ENCODE results near the gene CEP112. TPM values are rescaled to one million over a fixed set of nuclear protein-coding genes. Genes with fewer than 3 reads are reported as not detected.
"Not testable (repeated sequence)": the region's sequence is repeated elsewhere in the genome, so short reads cannot be mapped to it uniquely, and the experiment has no call there.

The CEP112 gene
- total RNA-seq, 4 donors from 2014 or later: 14.6 to 21.2 (median 20.2) TPM

- DNase-seq: no peak
- Histone ChIP-seq H3K4me1 (peaks cover 11 to 15% of the 10 kb centered on the region in 2 donors), H3K9me3 (no peaks in the 10 kb centered on the region), H3K36me3 (no peaks in the 10 kb centered on the region), H3K4me3 (replicated peaks in 1 of 3) (no peak overlapping the region), H3K27ac (peak overlapping the region; percentile 26 to 58 (median 41)), H3K27me3 (no peaks in the 10 kb centered on the region)
- WGBS, 2 donors: 58 to 61% methylated on average over 4 of the region's 4 CpGs
- no peak for TF ChIP-seq CTCF (IDR thresholded peaks at IDR 0.05)
- no peak for TF ChIP-seq POLR2A (IDR thresholded peaks at IDR 0.05)
- intact Hi-C loops (cut with DNase I): no loop called here
These were observed 374.0 kb downstream of the CEP112 start for GRCh38 chr17:65817951-65818350.

GRCh38 chr17:65814418-65814817 is 377.5 kb downstream of the CEP112 start:
- DNase-seq: no peak
- intact Hi-C loops (cut with DNase I): no loop called here
- peaks cover 11 to 15% of the 10 kb centered on the region in 2 donors for H3K4me1 ChIP-seq
- 95 to 96% methylated on average over 1 of the region's 1 CpG for WGBS, 2 donors
- TF ChIP-seq CTCF (IDR thresholded peaks at IDR 0.05): no peak
- TF ChIP-seq POLR2A (IDR thresholded peaks at IDR 0.05): no peak
- no peaks in the 10 kb centered on the region for H3K9me3 ChIP-seq
- no peaks in the 10 kb centered on the region for H3K27me3 ChIP-seq
- H3K4me3 ChIP-seq (replicated peaks in 1 of 3): no peak overlapping the region
- H3K27ac ChIP-seq: no peak overlapping the region
- H3K36me3 ChIP-seq: no peaks in the 10 kb centered on the region

- 82 to 89% methylated on average over 3 of the region's 3 CpGs for WGBS, 2 donors
- Histone ChIP-seq H3K4me3 (replicated peaks in 1 of 3) (no peak overlapping the region), H3K36me3 (no peaks in the 10 kb centered on the region), H3K9me3 (no peaks in the 10 kb centered on the region), H3K4me1 (peaks cover 9 to 13% of the 10 kb centered on the region in 2 donors), H3K27me3 (no peaks in the 10 kb centered on the region), H3K27ac (no peak overlapping the region)
- TF ChIP-seq CTCF (IDR thresholded peaks at IDR 0.05): no peak
- no peak for TF ChIP-seq POLR2A (IDR thresholded peaks at IDR 0.05)
- no peak for DNase-seq
- intact Hi-C loops (cut with DNase I): no loop called here
These were observed 378.6 kb downstream of the CEP112 start for GRCh38 chr17:65813306-65813705.

- Histone ChIP-seq H3K4me3 (replicated peaks in 1 of 3) (no peak overlapping the region), H3K36me3 (no peaks in the 10 kb centered on the region), H3K27me3 (no peaks in the 10 kb centered on the region), H3K27ac (no peak overlapping the region), H3K4me1 (no peaks in the 10 kb centered on the region), H3K9me3 (no peaks in the 10 kb centered on the region)
- no peak for DNase-seq
- 61 to 62% methylated on average over 3 of the region's 3 CpGs for WGBS, 2 donors
- no peak for TF ChIP-seq POLR2A (IDR thresholded peaks at IDR 0.05)
- TF ChIP-seq CTCF (IDR thresholded peaks at IDR 0.05): no peak
- intact Hi-C loops (cut with DNase I): no loop called here
These were observed 380.9 kb downstream of the CEP112 start for GRCh38 chr17:65811043-65811442.

- DNase-seq: no peak
- no peaks in the 10 kb centered on the region for H3K27me3 ChIP-seq
- H3K4me1 ChIP-seq: no peaks in the 10 kb centered on the region
- 80 to 92% methylated on average over 2 of the region's 2 CpGs for WGBS, 2 donors
- TF ChIP-seq POLR2A (IDR thresholded peaks at IDR 0.05) (no peak), CTCF (IDR thresholded peaks at IDR 0.05) (no peak)
- no peaks in the 10 kb centered on the region for H3K9me3 ChIP-seq
- no peaks in the 10 kb centered on the region for H3K36me3 ChIP-seq
- intact Hi-C loops (cut with DNase I): no loop called here
- no peak overlapping the region for H3K4me3 ChIP-seq (replicated peaks in 1 of 3)
- H3K27ac ChIP-seq: no peak overlapping the region
These were observed 382.6 kb downstream of the CEP112 start for GRCh38 chr17:65809366-65809765.

- WGBS, 2 donors: 96% methylated on average over 1 of the region's 1 CpG
- intact Hi-C loops (cut with DNase I); H3K27ac ChIP-seq; DNase-seq; H3K36me3 ChIP-seq; H3K27me3 ChIP-seq; H3K4me3 ChIP-seq (replicated peaks in 1 of 3); H3K9me3 ChIP-seq; H3K4me1 ChIP-seq: not testable (repeated sequence)
These were observed 383.4 kb downstream of the CEP112 start for GRCh38 chr17:65808566-65808965.
